Fibroblast of lung (primary cell): ENCODE results near the gene PDE1A. TPM values are rescaled to one million over a fixed set of nuclear protein-coding genes. Genes with fewer than 3 reads are reported as not detected.
A peak's percentile ranks its signal among the peaks of the same experiment; 100 is the strongest.

Experiments
- DNase-seq, 2 donors: peaks; one replicate each; pipeline versions ENCODE4 v3.0.0 to v3.0.0-alpha.2; 2010; ENCODE audit warnings: low read depth in 2 of 2
- H2AFZ ChIP-seq: 2 replicates; pipeline ENCODE4 v1.5.1; 2012; ENCODE audit warnings: low read length, control low read depth, inconsistent platforms
- H3K27ac ChIP-seq: 2 replicates; pipeline ENCODE4 v1.5.1; 2011; ENCODE audit warnings: low read length, control low read depth; ENCODE audit not compliant: insufficient read depth
- H3K27me3 ChIP-seq: 2 replicates; pipeline ENCODE4 v1.5.1; 2011; ENCODE audit warnings: mild to moderate bottlenecking, low read length; ENCODE audit not compliant: control insufficient read depth, insufficient read depth
- H3K36me3 ChIP-seq: 2 replicates; pipeline ENCODE4 v1.5.1; 2011; ENCODE audit warnings: low read length; ENCODE audit not compliant: control insufficient read depth, insufficient read depth
- H3K4me1 ChIP-seq: 2 replicates; pipeline ENCODE4 v1.5.1; 2011; ENCODE audit warnings: low read length; ENCODE audit not compliant: control insufficient read depth, insufficient read depth; ENCODE audit errors: extremely low read depth
- H3K4me2 ChIP-seq: 2 replicates; pipeline ENCODE4 v1.5.1; 2011; ENCODE audit warnings: low read length, control low read depth; ENCODE audit not compliant: insufficient read depth; ENCODE audit errors: extremely low read depth
- H3K4me3 ChIP-seq, 4 experiments: fragments of 200-600 bp in 1 of 4; sonication (generic) in 1 of 4; replicated peaks in 1 of 4; 2 replicates each; pipeline ENCODE4 v1.5.1; 2011 to 2016; ENCODE audit warnings: low read length in 4 of 4, low read depth in 3 of 4, mild to moderate bottlenecking in 3 of 4, control low read depth in 2 of 4, inconsistent platforms in 1 of 4, mixed read lengths in 1 of 4; ENCODE audit not compliant: insufficient read depth in 1 of 4; ENCODE audit errors: control extremely low read depth in 1 of 4
- H3K79me2 ChIP-seq: 2 replicates; pipeline ENCODE4 v1.5.1; 2012; ENCODE audit warnings: mild to moderate bottlenecking, low read length, inconsistent platforms; ENCODE audit not compliant: control insufficient read depth, insufficient read depth
- H3K9ac ChIP-seq: 2 replicates; pipeline ENCODE4 v1.5.1; 2011; ENCODE audit warnings: mild to moderate bottlenecking, low read length, control low read depth; ENCODE audit not compliant: insufficient read depth
- H3K9me3 ChIP-seq: 2 replicates; pipeline ENCODE4 v1.5.1; 2012; ENCODE audit warnings: low read depth, low read length; ENCODE audit not compliant: control insufficient read depth, insufficient read depth
- H4K20me1 ChIP-seq: 2 replicates; pipeline ENCODE4 v1.5.1; 2011; ENCODE audit warnings: low read length; ENCODE audit not compliant: control insufficient read depth, insufficient read depth; ENCODE audit errors: extremely low read depth
- CTCF ChIP-seq, 2 donors: IDR thresholded peaks in 1 of 2; conservative IDR thresholded peaks in 1 of 2; 1 replicate in 1 of 2; 2 replicates in 1 of 2; pipeline ENCODE4 v1.5.1; 2011 to 2012; ENCODE audit warnings: low read length in 2 of 2, control low read depth in 1 of 2, inconsistent platforms in 1 of 2, low read depth in 1 of 2, mild to moderate bottlenecking in 1 of 2
- EZH2 ChIP-seq: IDR thresholded peaks from 2 replicates; pipeline ENCODE4 v1.5.1; 2012; ENCODE audit warnings: low read length, control low read depth, mild to moderate bottlenecking; ENCODE audit errors: missing control alignments
- polyA plus RNA-seq, 2 donors: library from polyadenylated mRNA; depleted of rRNA in 1 of 2; stranded (reverse) in 1 of 2; unstranded in 1 of 2; fragments of >200 nt; gene quantifications; 2 replicates each; pipeline ENCODE4 v1.2.1, GENCODE V29; 2011 to 2012; ENCODE audit warnings: missing spikeins in 1 of 2
- total RNA-seq: library from RNA; depleted of rRNA; stranded (reverse); fragments of >200 nt; gene quantifications from 2 replicates; pipeline ENCODE4 v1.2.1, GENCODE V29; 2014

Gene PDE1A
- total and polyA plus RNA-seq, 2 donors (not counting 1 experiment from before 2014, with no cell fraction given): 4.0 to 7.1 TPM

- H3K36me3 ChIP-seq: no peaks in the 10 kb centered on the region
- no peaks in the 10 kb centered on the region for H3K27me3 ChIP-seq
- H3K4me1 ChIP-seq: peaks cover 10% of the 10 kb centered on the region
- H3K4me2 ChIP-seq: no peak overlapping the region
- H3K9me3 ChIP-seq: no peaks in the 10 kb centered on the region
- no peak overlapping the region for H3K9ac ChIP-seq
- no peaks in the 10 kb centered on the region for H4K20me1 ChIP-seq
- DNase-seq: no peak
- H2AFZ ChIP-seq: no peak overlapping the region
- TF ChIP-seq EZH2: no peak
- no peak for TF ChIP-seq CTCF (conservative IDR thresholded peaks at IDR 0.05 in 1 of 2, IDR thresholded peaks at IDR 0.05 in 1 of 2; ENCODE audit: low read depth in 1 of 2, low read length in 2 of 2)
- no peak overlapping the region for H3K27ac ChIP-seq
- no peaks in the 10 kb centered on the region for H3K79me2 ChIP-seq
- H3K4me3 ChIP-seq: no peak overlapping the region
These were observed 57.8 kb downstream of the PDE1A start for GRCh38 chr2:182368996-182369395.

- Histone ChIP-seq H3K4me2 (no peak overlapping the region), H4K20me1 (no peaks in the 10 kb centered on the region), H3K27ac (no peak overlapping the region), H3K4me1 (peaks cover 10% of the 10 kb centered on the region), H3K9ac (no peak overlapping the region), H3K79me2 (no peaks in the 10 kb centered on the region), H3K27me3 (no peaks in the 10 kb centered on the region), H3K4me3 (no peak overlapping the region), H3K36me3 (no peaks in the 10 kb centered on the region), H3K9me3 (no peaks in the 10 kb centered on the region), H2AFZ (no peak overlapping the region)
- TF ChIP-seq CTCF (conservative IDR thresholded peaks at IDR 0.05 in 1 of 2, IDR thresholded peaks at IDR 0.05 in 1 of 2; ENCODE audit: low read depth in 1 of 2, low read length in 2 of 2): no peak
- TF ChIP-seq EZH2: no peak
- peak; percentile 62 to 69 for DNase-seq
These were observed 58.4 kb downstream of the PDE1A start for GRCh38 chr2:182368446-182368845.

- H3K9me3 ChIP-seq: no peaks in the 10 kb centered on the region
- no peaks in the 10 kb centered on the region for H3K27me3 ChIP-seq
- no peak overlapping the region for H3K27ac ChIP-seq
- no peaks in the 10 kb centered on the region for H3K79me2 ChIP-seq
- TF ChIP-seq CTCF (conservative IDR thresholded peaks at IDR 0.05 in 1 of 2, IDR thresholded peaks at IDR 0.05 in 1 of 2; ENCODE audit: low read depth in 1 of 2, low read length in 2 of 2) (no peak), EZH2 (no peak)
- H4K20me1 ChIP-seq: no peaks in the 10 kb centered on the region
- no peak overlapping the region for H3K4me3 ChIP-seq
- DNase-seq: no peak
- H3K4me2 ChIP-seq: no peak overlapping the region
- no peak overlapping the region for H3K9ac ChIP-seq
- H3K36me3 ChIP-seq: no peaks in the 10 kb centered on the region
- peaks cover 3% of the 10 kb centered on the region for H3K4me1 ChIP-seq
- H2AFZ ChIP-seq: no peak overlapping the region
These were observed 59.4 kb downstream of the PDE1A start for GRCh38 chr2:182367401-182367800.
